Fibroblast of lung (primary cell): ENCODE measurements around the gene CAPN13. TPM values are rescaled to one million over a fixed set of nuclear protein-coding genes. Genes with fewer than 3 reads are reported as not detected.

Experiments
- DNase-seq, 2 donors: peaks; one replicate each; pipeline versions ENCODE4 v3.0.0 to v3.0.0-alpha.2; 2010; ENCODE audit warnings: low read depth in 2 of 2
- H2AFZ ChIP-seq: 2 replicates; pipeline ENCODE4 v1.5.1; 2012; ENCODE audit warnings: low read length, control low read depth, inconsistent platforms
- H3K27ac ChIP-seq: 2 replicates; pipeline ENCODE4 v1.5.1; 2011; ENCODE audit warnings: low read length, control low read depth; ENCODE audit not compliant: insufficient read depth
- H3K27me3 ChIP-seq: 2 replicates; pipeline ENCODE4 v1.5.1; 2011; ENCODE audit warnings: mild to moderate bottlenecking, low read length; ENCODE audit not compliant: control insufficient read depth, insufficient read depth
- H3K36me3 ChIP-seq: 2 replicates; pipeline ENCODE4 v1.5.1; 2011; ENCODE audit warnings: low read length; ENCODE audit not compliant: control insufficient read depth, insufficient read depth
- H3K4me1 ChIP-seq: 2 replicates; pipeline ENCODE4 v1.5.1; 2011; ENCODE audit warnings: low read length; ENCODE audit not compliant: control insufficient read depth, insufficient read depth; ENCODE audit errors: extremely low read depth
- H3K4me2 ChIP-seq: 2 replicates; pipeline ENCODE4 v1.5.1; 2011; ENCODE audit warnings: low read length, control low read depth; ENCODE audit not compliant: insufficient read depth; ENCODE audit errors: extremely low read depth
- H3K4me3 ChIP-seq, 4 experiments: fragments of 200-600 bp in 1 of 4; sonication (generic) in 1 of 4; replicated peaks in 1 of 4; 2 replicates each; pipeline ENCODE4 v1.5.1; 2011 to 2016; ENCODE audit warnings: low read length in 4 of 4, low read depth in 3 of 4, mild to moderate bottlenecking in 3 of 4, control low read depth in 2 of 4, inconsistent platforms in 1 of 4, mixed read lengths in 1 of 4; ENCODE audit not compliant: insufficient read depth in 1 of 4; ENCODE audit errors: control extremely low read depth in 1 of 4
- H3K79me2 ChIP-seq: 2 replicates; pipeline ENCODE4 v1.5.1; 2012; ENCODE audit warnings: mild to moderate bottlenecking, low read length, inconsistent platforms; ENCODE audit not compliant: control insufficient read depth, insufficient read depth
- H3K9ac ChIP-seq: 2 replicates; pipeline ENCODE4 v1.5.1; 2011; ENCODE audit warnings: mild to moderate bottlenecking, low read length, control low read depth; ENCODE audit not compliant: insufficient read depth
- H3K9me3 ChIP-seq: 2 replicates; pipeline ENCODE4 v1.5.1; 2012; ENCODE audit warnings: low read depth, low read length; ENCODE audit not compliant: control insufficient read depth, insufficient read depth
- H4K20me1 ChIP-seq: 2 replicates; pipeline ENCODE4 v1.5.1; 2011; ENCODE audit warnings: low read length; ENCODE audit not compliant: control insufficient read depth, insufficient read depth; ENCODE audit errors: extremely low read depth
- CTCF ChIP-seq, 2 donors: IDR thresholded peaks in 1 of 2; conservative IDR thresholded peaks in 1 of 2; 1 replicate in 1 of 2; 2 replicates in 1 of 2; pipeline ENCODE4 v1.5.1; 2011 to 2012; ENCODE audit warnings: low read length in 2 of 2, control low read depth in 1 of 2, inconsistent platforms in 1 of 2, low read depth in 1 of 2, mild to moderate bottlenecking in 1 of 2
- EZH2 ChIP-seq: IDR thresholded peaks from 2 replicates; pipeline ENCODE4 v1.5.1; 2012; ENCODE audit warnings: low read length, control low read depth, mild to moderate bottlenecking; ENCODE audit errors: missing control alignments
- polyA minus RNA-seq: library from RNA; depleted of rRNA, polyadenylated mRNA; stranded (reverse); fragments of >200 nt; gene quantifications from 2 replicates; pipeline ENCODE4 v1.2.3, GENCODE V29; 2011; ENCODE audit warnings: low replicate concordance
- polyA plus RNA-seq, 2 donors: library from polyadenylated mRNA; depleted of rRNA in 1 of 2; stranded (reverse) in 1 of 2; unstranded in 1 of 2; fragments of >200 nt; gene quantifications; 2 replicates each; pipeline ENCODE4 v1.2.1, GENCODE V29; 2011 to 2012; ENCODE audit warnings: missing spikeins in 1 of 2
- total RNA-seq: library from RNA; depleted of rRNA; stranded (reverse); fragments of >200 nt; gene quantifications from 2 replicates; pipeline ENCODE4 v1.2.1, GENCODE V29; 2014

Gene CAPN13
- total RNA-seq (not detected in 2 replicates), polyA plus RNA-seq (not detected in 2 replicates), polyA minus RNA-seq (not detected in 2 replicates)
- polyA plus RNA-seq (2012) = not detected in 2 replicates

- no peak within 1 kb of the TSS for H3K4me3 ChIP-seq
- H4K20me1 ChIP-seq = no peaks in the 10 kb centered on the region
- H3K4me1 ChIP-seq = no peaks in the 10 kb centered on the region
- no peaks in the 10 kb centered on the region for H3K79me2 ChIP-seq
- H3K9me3 ChIP-seq = no peaks in the 10 kb centered on the region
- no peak for TF ChIP-seq EZH2
- no peak for TF ChIP-seq CTCF (conservative IDR thresholded peaks at IDR 0.05 in 1 of 2, IDR thresholded peaks at IDR 0.05 in 1 of 2; ENCODE audit: low read depth in 1 of 2, low read length in 2 of 2)
- no peaks in the 10 kb centered on the region for H3K36me3 ChIP-seq
- no peak within 1 kb of the TSS for H2AFZ ChIP-seq
- H3K9ac ChIP-seq = no peak within 1 kb of the TSS
- no peak within 1 kb of the TSS for H3K4me2 ChIP-seq
- DNase-seq = no peak
- H3K27ac ChIP-seq = no peak within 1 kb of the TSS
- no peaks in the 10 kb centered on the region for H3K27me3 ChIP-seq
These were observed at the start of gene CAPN13 for GRCh38 chr2:30807249-30807648. TSS of gene CAPN13 (minus strand) at chr2:30807446. CDS start at chr2:30787325, 20,121 bp downstream.

GRCh38 chr2:30847841-30848240, 40.6 kb upstream of the CAPN13 start:
- Histone ChIP-seq H3K9ac (no peak overlapping the region), H3K4me2 (no peak overlapping the region), H3K4me3 (no peak overlapping the region), H3K4me1 (no peaks in the 10 kb centered on the region), H3K9me3 (no peaks in the 10 kb centered on the region), H3K27ac (no peak overlapping the region), H3K27me3 (no peaks in the 10 kb centered on the region), H2AFZ (no peak overlapping the region), H3K36me3 (no peaks in the 10 kb centered on the region), H3K79me2 (no peaks in the 10 kb centered on the region), H4K20me1 (no peaks in the 10 kb centered on the region)
- no peak for TF ChIP-seq CTCF (conservative IDR thresholded peaks at IDR 0.05 in 1 of 2, IDR thresholded peaks at IDR 0.05 in 1 of 2; ENCODE audit: low read depth in 1 of 2, low read length in 2 of 2)
- no peak for TF ChIP-seq EZH2
- DNase-seq = no peak

- Histone ChIP-seq H3K36me3 (no peaks in the 10 kb centered on the region), H3K4me2 (no peak overlapping the region), H3K9ac (no peak overlapping the region), H3K27ac (no peak overlapping the region), H4K20me1 (no peaks in the 10 kb centered on the region), H2AFZ (no peak overlapping the region), H3K9me3 (no peaks in the 10 kb centered on the region), H3K4me3 (no peak overlapping the region), H3K27me3 (no peaks in the 10 kb centered on the region), H3K79me2 (no peaks in the 10 kb centered on the region), H3K4me1 (no peaks in the 10 kb centered on the region)
- no peak for TF ChIP-seq EZH2
- no peak for TF ChIP-seq CTCF (conservative IDR thresholded peaks at IDR 0.05 in 1 of 2, IDR thresholded peaks at IDR 0.05 in 1 of 2; ENCODE audit: low read depth in 1 of 2, low read length in 2 of 2)
- no peak for DNase-seq
These were observed 40.1 kb upstream of the CAPN13 start for GRCh38 chr2:30847329-30847728.
